ENCODE data around the gene WWP2. TPM values are rescaled to one million over a fixed set of nuclear protein-coding genes. Genes with fewer than 3 reads are reported as not detected.

The WWP2 gene
- total RNA-seq, 1 experiment from 2014 or later = 40.2 TPM

DNA sequence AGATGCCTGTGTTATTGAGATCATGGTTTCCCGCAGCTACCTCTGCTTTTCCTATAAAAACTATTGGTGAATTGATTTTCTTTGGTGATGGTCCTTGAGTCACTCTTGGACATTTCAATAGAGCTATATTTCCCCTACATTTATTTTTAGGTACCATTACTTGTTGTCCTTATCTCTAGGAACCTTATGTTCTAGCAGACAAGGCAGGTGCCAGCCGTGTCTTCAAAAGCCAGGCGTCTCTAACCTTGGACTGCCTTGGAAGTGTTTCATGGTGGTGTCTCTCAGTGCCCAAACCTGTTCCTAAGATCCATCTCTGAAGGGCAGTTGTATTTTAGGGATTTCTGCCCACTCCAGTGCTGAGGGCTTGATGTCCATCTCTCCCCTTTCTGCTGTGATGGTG lies 111.7 kb downstream of the WWP2 start:
- H3K79me2 ChIP-seq (ENCODE audit: insufficient read depth, low read length) = no peaks in the 10 kb centered on the region
- no peaks in the 10 kb centered on the region for H3K4me1 Mint-ChIP-seq
- H3K27ac Mint-ChIP-seq = 0 out of 7 replicates have a peak overlapping the region, but pooled peaks of 1 of the 3 experiments have one; percentile 39

More for the DNA sequence above, 111.7 kb downstream of the WWP2 start:
- no peak overlapping the region for H4K8ac ChIP-seq (replicated peaks; ENCODE audit: insufficient read length, low read depth, low read length)
- no peak overlapping the region for H4K91ac ChIP-seq (ENCODE audit: insufficient read length, low read depth, low read length)
- TF ChIP-seq CTCF (conservative IDR thresholded peaks at IDR 0.05) = no peak
- H2AFZ ChIP-seq (ENCODE audit: low read length) = no peak overlapping the region
- no peak overlapping the region for H2BK12ac ChIP-seq (ENCODE audit: insufficient read length, low read depth, low read length)
- H3K27ac ChIP-seq (ENCODE audit: insufficient read length, low read depth, low read length) = no peak overlapping the region
- Mint-ChIP-seq H3K27me3 (ENCODE audit: low read depth) (no peaks in the 10 kb centered on the region), H3K4me3 (no peak overlapping the region), H3K9me3 (peaks cover 5 to 7% of the 10 kb centered on the region in 2 experiments; a peak in 2 of 5 replicates), H3K36me3 (ENCODE audit: insufficient read depth in 1 of 3, low read depth in 3 of 3) (peaks cover 32 to 37% (median 35%) of the 10 kb centered on the region in 3 experiments)
- no peak for DNase-seq
- no peaks in the 10 kb centered on the region for H3K79me1 ChIP-seq (ENCODE audit: insufficient read depth, low read depth, low read length, poor library complexity, severe bottlenecking)
- no peak overlapping the region for H3K18ac ChIP-seq (ENCODE audit: insufficient read length, low read depth, low read length)
- H4K5ac ChIP-seq (ENCODE audit: insufficient read length, low read depth, low read length) = no peak overlapping the region
- no CpG with 5 or more reads among the region's 3 CpGs for WGBS (ENCODE audit: extremely low coverage, insufficient read length, low lambda C conversion rate)
- H4K20me1 ChIP-seq (ENCODE audit: control insufficient read depth, insufficient read depth, insufficient read length) = no peaks in the 10 kb centered on the region
- H3K4ac ChIP-seq (ENCODE audit: low read depth, low read length) = no peak overlapping the region
- H3K27me3 ChIP-seq (ENCODE audit: insufficient read depth, low read length) = no peaks in the 10 kb centered on the region
- H3K9ac ChIP-seq (ENCODE audit: extremely low read depth, insufficient read length, low read length) = no peak overlapping the region
- H3K14ac ChIP-seq (ENCODE audit: insufficient read depth, low read length) = no peak overlapping the region
- no peaks in the 10 kb centered on the region for H3K4me1 ChIP-seq (ENCODE audit: insufficient read depth, low read length)
- H2BK15ac ChIP-seq (ENCODE audit: low read depth, low read length) = no peak overlapping the region
- no peak overlapping the region for H3K23ac ChIP-seq (ENCODE audit: insufficient read length, low read depth, low read length)
- H2AK5ac ChIP-seq (ENCODE audit: insufficient read length, low read length) = no peak overlapping the region
- H2BK5ac ChIP-seq (ENCODE audit: insufficient read length, low read length) = no peak overlapping the region
- no peak overlapping the region for H3K4me2 ChIP-seq (ENCODE audit: insufficient read depth, insufficient read length, low read length)
- no peak overlapping the region for H3K56ac ChIP-seq (ENCODE audit: insufficient read length, low read depth, low read length)
- H2BK20ac ChIP-seq (ENCODE audit: low read depth, low read length, poor library complexity, severe bottlenecking) = no peak overlapping the region
- H3K9me3 ChIP-seq (ENCODE audit: control insufficient read depth, low read depth, low read length) = no peaks in the 10 kb centered on the region
- H2BK120ac ChIP-seq (ENCODE audit: low read depth, low read length, poor library complexity, severe bottlenecking) = no peak overlapping the region
- H3T11ph ChIP-seq (ENCODE audit: low read length) = no peak overlapping the region
- H3K23me2 ChIP-seq (ENCODE audit: insufficient read length, low read depth, low read length, poor library complexity, severe bottlenecking) = no peaks in the 10 kb centered on the region

Data from H9 (cell line).